Stimulated activated CD4-positive, alpha-beta T cell treated with anti-CD3 and anti-CD28 coated beads, Interleukin-4, amount 100 ng/mL, for 24 hours (primary cell): Measurements from ENCODE around the gene MBNL1.
"Not testable (repeated sequence)": the region's sequence is repeated elsewhere in the genome, so short reads cannot be mapped to it uniquely, and the experiment has no call there.

ENCODE experiments used
- DNase-seq: peaks from one replicate; pipeline ENCODE4 v3.0.0-alpha.2; 2020

MBNL1 gene

GRCh38 chr3:152382312-152383135, 113.8 kb downstream of the MBNL1 start:
- no peak for DNase-seq

DNA sequence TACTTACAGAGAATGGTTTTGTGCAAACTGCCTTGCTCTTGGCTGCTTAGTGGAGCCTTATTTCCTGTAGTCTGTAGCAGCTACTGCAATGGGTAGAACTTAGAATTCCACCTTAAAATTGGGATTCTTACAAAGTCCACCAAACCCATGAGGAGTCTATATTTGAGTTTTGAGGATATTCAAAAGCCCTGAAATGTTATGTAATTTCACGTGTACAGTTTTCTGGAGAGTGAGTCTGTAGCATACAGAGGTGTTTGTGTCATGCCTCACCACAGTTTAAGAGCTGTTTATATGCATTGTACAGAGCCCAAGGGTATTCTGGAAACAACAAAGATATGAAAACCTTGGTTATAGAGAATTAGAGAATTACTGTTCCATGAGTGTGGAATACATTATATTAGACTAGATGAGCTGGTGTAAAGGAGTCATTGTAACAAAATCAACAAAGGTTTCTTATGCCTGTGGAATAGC, 114.4 kb downstream of the MBNL1 start:
- DNase-seq = no peak

DNA sequence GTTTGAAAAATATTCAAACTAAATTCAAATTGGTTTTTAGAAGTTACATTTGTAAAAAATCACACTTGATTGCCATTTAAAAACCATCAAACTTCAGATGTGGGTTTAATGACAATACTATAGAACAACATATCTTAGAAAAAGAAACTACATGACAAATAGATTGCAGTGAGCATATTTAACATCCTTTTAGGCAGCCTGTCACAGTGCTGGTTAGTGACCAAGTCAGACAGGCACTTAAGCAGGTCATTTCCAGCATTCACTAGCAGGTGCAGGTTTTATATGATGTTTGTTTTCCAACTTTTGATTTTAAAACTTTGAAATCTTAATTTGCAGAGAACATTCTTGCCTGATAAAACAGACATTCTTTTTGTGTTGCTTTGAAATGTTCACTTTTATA, 115.7 kb downstream of the MBNL1 start:
- no peak for DNase-seq

GRCh38 chr3:152385761-152386160, 117.0 kb downstream of the MBNL1 start:
- no peak for DNase-seq

GRCh38 chr3:152386208-152386607, 117.5 kb downstream of the MBNL1 start:
- DNase-seq = no peak

GRCh38 chr3:152388631-152389030, 119.9 kb downstream of the MBNL1 start:
- no peak for DNase-seq

DNA sequence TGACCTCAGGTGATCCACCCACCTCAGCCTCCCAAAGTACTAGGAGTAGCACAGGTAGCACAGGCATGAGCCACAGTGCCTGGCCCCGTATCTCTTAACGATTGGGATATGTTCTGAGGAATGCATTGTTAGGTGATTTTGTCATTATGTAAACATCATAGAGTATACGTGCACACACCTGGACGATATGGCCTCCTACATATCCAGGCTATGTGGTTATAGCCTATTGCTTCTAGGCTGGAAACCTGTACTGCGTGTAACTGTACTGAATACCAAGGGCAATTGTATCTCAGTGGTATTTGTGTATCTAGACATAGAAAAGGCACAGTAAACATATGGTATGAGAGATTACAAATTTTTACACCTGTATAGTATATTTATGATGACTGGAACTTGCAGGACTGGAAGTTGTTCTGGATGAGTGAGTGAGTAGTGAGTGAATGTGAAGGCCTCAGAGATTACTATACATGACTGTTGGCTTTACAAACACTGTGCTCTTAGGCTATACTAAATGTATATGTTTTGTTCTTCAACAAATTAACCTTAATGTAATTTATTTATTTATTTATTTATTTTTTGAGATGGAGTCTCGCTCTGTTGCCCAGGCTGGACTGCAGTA, 120.7 kb downstream of the MBNL1 start:
- DNase-seq = no peak

- DNase-seq = no peak
Observed at GRCh38 chr3:152390647-152391046, 121.9 kb downstream of the MBNL1 start.

- DNase-seq = no peak
Observed at GRCh38 chr3:152391671-152392070, 122.9 kb downstream of the MBNL1 start.

GRCh38 chr3:152392272-152392880, 123.6 kb downstream of the MBNL1 start:
- no peak for DNase-seq

DNA sequence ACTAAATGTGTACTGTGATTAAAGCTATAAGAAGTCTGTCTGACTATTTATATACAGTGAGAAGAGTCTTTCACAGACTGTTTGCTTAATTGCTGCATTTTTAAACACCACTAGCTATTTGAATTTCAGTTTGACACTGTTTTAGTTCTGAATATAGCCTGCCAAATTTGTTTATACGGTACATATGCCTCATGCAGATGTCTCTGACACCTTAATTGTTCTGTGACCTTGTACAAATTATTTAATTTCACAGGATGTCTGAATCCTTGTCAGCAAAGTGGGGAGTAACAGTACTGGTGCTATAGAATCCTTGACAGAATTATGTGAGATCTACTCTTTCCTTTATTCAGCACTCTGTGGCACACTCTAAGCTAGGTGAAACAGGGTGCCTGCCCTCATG, 125.5 kb downstream of the MBNL1 start:
- no peak for DNase-seq

- no peak for DNase-seq
Observed at GRCh38 chr3:152395764-152396163, 127.0 kb downstream of the MBNL1 start.

DNA sequence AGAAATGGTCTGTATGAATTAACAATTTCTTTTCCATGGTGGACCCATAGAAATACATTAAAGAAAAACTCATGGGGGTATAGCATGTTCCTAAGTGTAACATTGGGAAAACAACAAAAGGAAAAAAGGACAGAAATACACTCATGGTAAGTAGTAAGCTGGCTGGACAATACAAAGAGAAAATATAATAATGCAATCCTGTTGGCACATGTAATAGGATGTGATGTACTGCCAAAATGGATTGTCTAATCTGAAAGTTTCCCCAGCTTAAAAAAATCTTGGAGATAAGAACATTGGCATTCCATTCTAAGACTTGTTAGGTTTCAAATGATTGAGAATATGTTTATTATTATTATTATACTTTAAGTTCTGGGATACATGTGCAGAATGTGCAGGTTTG, 128.1 kb downstream of the MBNL1 start:
- DNase-seq = no peak

DNA sequence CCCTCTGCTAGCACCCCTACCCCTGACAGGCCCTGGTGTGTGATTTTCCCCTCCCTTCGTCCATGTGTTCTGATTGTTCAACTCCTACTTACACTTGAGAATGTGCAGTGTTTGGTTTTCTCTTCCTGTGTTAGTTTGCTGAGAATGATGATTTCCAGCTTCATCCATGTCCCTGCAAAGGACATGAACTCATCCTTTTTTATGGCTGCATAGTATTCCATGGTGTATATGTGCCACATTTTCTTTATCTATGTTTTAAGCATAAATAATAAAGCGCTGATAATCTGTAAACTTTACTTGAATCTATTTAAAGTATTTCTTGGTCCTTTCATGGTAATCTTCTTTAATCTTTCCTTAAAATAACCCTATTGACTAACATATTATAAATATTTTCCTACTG, 128.6 kb downstream of the MBNL1 start:
- not testable (repeated sequence) for DNase-seq

- no peak for DNase-seq
Observed at GRCh38 chr3:152398495-152398894, 129.8 kb downstream of the MBNL1 start.

- no peak for DNase-seq
Observed at GRCh38 chr3:152399374-152399773, 130.6 kb downstream of the MBNL1 start.

DNA sequence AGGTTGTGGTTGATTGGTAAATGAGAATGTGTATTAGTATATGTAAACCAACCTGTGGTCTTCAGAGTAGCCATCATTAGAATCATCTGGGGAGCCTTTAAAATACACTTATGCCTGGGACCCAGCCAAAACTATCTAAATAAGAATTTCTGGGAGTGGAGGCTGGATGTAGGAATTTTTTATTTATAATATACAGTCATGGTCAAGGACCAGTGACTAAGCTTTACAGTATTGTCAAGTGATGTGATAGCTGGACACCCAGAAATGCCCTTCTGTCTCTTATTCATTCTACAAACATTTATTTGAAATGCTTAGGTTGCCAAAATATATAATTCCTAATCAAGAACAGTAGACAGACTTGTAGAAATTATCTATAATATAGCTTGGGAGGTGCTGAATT, 132.2 kb downstream of the MBNL1 start:
- DNase-seq = no peak

DNA sequence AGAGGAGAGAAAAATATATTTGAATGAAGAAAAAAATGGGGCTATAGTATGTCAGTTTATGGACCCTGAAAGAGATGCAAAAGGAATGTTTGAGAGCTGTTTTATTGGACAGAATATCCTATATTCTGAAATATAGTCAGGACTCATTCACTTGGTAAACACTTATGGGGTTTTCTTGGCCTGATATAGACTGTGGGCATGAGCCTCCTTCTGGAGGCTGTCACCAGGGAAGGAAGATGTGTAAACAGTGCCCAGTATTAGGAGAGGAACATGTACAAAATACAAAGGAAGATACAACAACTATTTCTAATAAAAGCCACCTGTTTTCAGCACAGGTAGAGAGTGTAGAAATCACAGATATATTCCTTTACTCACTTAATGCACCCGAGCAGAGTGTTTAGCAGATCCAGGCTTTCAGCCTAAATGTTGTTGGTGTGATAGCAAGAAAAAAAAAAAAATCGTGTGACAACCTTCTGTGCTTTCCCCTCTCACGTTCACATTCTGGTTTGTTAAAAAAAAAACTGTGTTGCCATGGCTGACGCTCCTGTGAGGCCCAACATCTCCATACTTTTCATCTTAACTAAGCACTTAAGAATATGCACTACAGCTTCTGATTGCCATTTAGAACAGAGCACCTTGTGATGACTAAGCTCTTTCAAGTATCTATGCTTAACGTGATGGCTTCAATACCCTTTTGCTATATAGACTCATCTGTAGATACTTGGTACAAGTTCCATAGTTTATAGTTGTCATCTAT, 134.1 kb downstream of the MBNL1 start:
- no peak for DNase-seq

GRCh38 chr3:152403632-152404066, 134.9 kb downstream of the MBNL1 start:
- no peak for DNase-seq

- no peak for DNase-seq
Observed at GRCh38 chr3:152404976-152405375, 136.2 kb downstream of the MBNL1 start.

DNA sequence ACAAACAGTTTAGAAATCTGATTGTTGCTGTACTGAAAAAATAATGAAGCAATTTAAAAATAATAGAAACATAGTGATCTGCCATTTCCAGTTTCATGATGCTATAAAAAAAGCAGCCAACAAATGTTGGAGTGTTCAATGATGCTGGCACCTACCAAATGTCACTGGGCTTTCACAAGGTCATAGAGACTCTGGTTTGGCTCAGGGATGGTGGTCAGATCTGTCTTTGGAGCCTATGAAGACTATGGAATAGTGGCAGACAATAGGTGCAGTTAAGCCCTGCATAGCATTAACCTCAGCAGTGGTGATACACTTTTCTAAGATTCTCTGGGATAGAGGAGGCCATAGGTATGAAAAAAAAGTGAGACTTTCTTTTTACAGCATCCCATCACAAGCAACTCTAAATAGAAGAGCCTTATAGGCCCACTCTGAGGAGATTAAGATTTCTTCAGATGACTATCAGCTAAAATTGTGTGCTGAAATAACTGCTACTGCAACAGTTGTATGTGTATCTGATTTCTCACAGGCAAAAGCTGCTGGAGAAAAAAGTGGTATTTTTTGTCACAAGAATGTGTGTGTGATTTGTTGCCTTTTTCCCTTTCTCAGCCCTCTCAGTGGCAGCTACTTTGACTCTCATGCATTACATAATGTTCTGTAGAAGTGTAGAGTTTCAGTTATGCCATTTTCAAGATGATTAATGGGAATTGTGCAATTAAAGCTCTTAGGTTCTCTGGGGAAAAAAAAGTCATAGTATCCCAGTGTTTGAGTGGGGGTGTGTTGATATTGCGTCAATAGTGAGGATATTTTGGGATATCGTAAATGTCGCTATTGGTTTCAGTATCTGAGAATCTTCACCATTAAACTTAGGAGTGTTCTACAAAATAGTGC, 137.4 kb downstream of the MBNL1 start:
- no peak for DNase-seq

GRCh38 chr3:152413240-152413639, 144.5 kb downstream of the MBNL1 start:
- DNase-seq = no peak
